ENCODE data around the gene TNFRSF1A.

DNA sequence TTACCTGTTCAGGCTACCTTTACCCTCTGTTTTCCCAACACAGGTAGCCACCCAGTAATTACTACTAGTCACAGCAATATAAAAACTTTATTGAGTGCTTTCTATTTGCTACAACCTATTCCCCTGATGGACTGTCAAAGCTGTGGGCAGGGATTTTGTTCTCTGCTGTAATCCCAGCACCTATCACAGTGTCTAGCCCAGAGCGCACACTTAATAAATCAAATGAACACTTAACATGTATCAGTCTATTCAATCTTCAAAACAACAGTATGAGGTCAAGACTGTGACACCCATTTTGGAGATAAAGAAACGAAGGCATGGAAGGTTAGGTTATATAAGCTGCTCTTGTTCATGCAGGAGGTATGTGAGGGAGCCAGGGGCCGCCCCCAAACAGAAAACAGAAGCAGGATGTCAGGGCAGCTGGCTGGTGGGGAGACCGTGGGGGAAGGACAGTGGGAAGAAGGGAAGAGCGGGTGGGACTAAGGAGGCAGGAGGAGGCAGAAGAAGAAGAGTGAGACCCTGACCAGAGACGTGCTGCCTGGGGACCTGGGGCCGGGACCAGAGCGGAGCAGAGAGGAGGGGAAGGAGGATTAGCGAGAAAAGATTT, 1.7 kb downstream of the TNFRSF1A start:
- TF ChIP-seq, protein P1, sequence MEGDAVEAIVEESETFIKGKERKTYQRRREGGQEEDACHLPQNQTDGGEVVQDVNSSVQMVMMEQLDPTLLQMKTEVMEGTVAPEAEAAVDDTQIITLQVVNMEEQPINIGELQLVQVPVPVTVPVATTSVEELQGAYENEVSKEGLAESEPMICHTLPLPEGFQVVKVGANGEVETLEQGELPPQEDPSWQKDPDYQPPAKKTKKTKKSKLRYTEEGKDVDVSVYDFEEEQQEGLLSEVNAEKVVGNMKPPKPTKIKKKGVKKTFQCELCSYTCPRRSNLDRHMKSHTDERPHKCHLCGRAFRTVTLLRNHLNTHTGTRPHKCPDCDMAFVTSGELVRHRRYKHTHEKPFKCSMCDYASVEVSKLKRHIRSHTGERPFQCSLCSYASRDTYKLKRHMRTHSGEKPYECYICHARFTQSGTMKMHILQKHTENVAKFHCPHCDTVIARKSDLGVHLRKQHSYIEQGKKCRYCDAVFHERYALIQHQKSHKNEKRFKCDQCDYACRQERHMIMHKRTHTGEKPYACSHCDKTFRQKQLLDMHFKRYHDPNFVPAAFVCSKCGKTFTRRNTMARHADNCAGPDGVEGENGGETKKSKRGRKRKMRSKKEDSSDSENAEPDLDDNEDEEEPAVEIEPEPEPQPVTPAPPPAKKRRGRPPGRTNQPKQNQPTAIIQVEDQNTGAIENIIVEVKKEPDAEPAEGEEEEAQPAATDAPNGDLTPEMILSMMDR (IDR thresholded peaks at IDR 0.05; ENCODE audit: low read depth, low read length, poor library complexity, severe bottlenecking): no peak
- no peak for TF ChIP-seq EZH2phosphoT487 (IDR thresholded peaks at IDR 0.05; ENCODE audit: borderline replicate concordance, low read length)

All from DOHH2 (cell line).